Gastrocnemius medialis (tissue), 4 donors: ENCODE measurements around the gene CEP126.

Experiments used
- POLR2A ChIP-seq, 2 donors: fragments of 450-650 bp; IDR thresholded peaks; one replicate each; pipeline ENCODE4 v1.6.1; 2017; ENCODE audit warnings: antibody characterized with exemption in 2 of 2, mild to moderate bottlenecking in 2 of 2, moderate library complexity in 2 of 2
- TF ChIP-seq, protein P1 (sequence below), 5 experiments: fragments of 450-650 bp in 3 of 5; fragments of 200-600 bp in 2 of 5; sonication (generic) in 2 of 5; IDR thresholded peaks in 4 of 5; conservative IDR thresholded peaks in 1 of 5; 1 replicate in 4 of 5; 2 replicates in 1 of 5; pipeline ENCODE4 v1.5.1; 2016 to 2019; ENCODE audit warnings: antibody characterized with exemption in 5 of 5, mild to moderate bottlenecking in 3 of 5, moderate library complexity in 3 of 5

DNA sequence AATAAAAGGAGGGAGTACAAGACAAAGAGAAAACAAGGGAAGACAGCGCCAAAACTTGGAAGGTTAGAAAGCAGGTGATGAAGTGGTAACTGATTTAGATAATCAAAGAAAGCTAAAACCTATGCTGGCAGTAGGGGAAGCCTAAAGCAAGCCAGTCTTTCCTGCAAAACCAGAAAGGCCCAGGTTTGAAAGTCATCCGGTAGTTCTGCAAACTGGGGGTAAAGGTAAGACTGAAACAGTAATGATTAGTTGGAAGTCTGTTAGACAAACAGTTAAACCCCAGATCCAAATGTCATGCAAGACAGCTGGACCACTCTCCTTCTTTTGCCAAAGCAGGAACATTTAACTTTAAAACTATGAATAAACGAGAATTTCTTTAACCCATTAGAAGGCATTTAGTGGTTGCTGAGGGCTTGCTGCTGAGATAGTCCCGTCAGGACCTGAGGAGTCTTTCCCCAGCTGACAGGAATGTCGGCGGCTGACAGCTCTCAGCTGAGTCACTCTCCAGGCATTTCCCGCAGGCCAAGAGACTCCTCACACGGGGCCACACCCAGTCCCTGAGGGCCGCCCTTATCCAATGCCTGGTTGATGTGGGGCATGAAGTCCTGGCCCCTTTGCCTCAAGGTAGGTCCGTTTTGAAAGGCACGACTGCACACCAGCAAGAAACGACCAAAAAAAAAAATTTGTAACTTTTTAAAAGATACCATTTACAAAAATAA lies 96.1 kb downstream of the CEP126 start:
- TF ChIP-seq, protein P1, sequence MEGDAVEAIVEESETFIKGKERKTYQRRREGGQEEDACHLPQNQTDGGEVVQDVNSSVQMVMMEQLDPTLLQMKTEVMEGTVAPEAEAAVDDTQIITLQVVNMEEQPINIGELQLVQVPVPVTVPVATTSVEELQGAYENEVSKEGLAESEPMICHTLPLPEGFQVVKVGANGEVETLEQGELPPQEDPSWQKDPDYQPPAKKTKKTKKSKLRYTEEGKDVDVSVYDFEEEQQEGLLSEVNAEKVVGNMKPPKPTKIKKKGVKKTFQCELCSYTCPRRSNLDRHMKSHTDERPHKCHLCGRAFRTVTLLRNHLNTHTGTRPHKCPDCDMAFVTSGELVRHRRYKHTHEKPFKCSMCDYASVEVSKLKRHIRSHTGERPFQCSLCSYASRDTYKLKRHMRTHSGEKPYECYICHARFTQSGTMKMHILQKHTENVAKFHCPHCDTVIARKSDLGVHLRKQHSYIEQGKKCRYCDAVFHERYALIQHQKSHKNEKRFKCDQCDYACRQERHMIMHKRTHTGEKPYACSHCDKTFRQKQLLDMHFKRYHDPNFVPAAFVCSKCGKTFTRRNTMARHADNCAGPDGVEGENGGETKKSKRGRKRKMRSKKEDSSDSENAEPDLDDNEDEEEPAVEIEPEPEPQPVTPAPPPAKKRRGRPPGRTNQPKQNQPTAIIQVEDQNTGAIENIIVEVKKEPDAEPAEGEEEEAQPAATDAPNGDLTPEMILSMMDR (IDR thresholded peaks at IDR 0.05 in 4 of 5, conservative IDR thresholded peaks at IDR 0.05 in 1 of 5) = no peak
- no peak for TF ChIP-seq POLR2A (IDR thresholded peaks at IDR 0.05)
